ENCODE data around the gene EFNA1. TPM values are rescaled to one million over a fixed set of nuclear protein-coding genes. Genes with fewer than 3 reads are reported as not detected.

EFNA1 gene
- total and polyA plus RNA-seq, 4 donors, result 58.6 to 236 (median 179) TPM

DNA sequence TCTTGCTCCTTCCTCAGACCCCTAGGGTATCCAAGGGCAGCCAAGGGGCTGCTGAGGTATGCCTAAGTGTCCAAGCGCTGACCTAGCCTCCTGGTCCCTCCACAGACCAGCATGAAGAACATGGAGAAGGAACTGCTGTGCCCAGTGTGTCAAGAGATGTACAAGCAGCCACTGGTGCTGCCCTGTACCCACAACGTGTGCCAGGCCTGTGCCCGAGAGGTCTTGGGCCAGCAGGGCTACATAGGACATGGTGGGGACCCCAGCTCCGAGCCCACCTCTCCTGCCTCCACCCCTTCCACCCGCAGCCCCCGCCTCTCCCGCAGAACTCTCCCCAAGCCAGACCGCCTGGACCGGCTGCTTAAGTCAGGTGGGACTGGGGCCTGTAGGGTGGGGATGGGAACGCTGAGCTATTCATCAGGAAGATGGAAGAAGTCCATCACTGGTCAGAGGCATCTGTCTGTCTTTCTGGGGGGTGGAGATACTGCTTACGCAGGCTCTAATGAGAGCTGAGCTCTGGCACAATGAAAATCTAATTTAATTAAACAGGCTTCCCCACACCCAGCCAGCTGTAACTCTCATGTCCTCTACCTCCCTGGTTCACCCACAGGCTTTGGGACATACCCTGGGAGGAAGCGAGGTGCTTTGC, 47.7 kb downstream of the EFNA1 start:
- TF ChIP-seq CTCF (IDR thresholded peaks at IDR 0.05; ENCODE audit: low read depth, low read length, missing input control) (no peak), JUND (IDR thresholded peaks at IDR 0.05) (no peak), ATF3 (IDR thresholded peaks at IDR 0.05) (no peak), RXRA (IDR thresholded peaks at IDR 0.05) (no peak), GABPA (IDR thresholded peaks at IDR 0.05 in 1 of 2, conservative IDR thresholded peaks at IDR 0.05 in 1 of 2) (no peak), EGR1 (IDR thresholded peaks at IDR 0.05; ENCODE audit: low read depth in 2 of 2) (no peak), TAF1 (conservative IDR thresholded peaks at IDR 0.05) (no peak), ZBTB33 (IDR thresholded peaks at IDR 0.05) (no peak), HNF4G (IDR thresholded peaks at IDR 0.05) (no peak), FOXA2 (IDR thresholded peaks at IDR 0.05) (no peak), REST (IDR thresholded peaks at IDR 0.05) (no peak), SP1 (IDR thresholded peaks at IDR 0.05) (no peak), NR2F2 (IDR thresholded peaks at IDR 0.05) (no peak), HNF4A (conservative IDR thresholded peaks at IDR 0.05) (no peak), YY1 (IDR thresholded peaks at IDR 0.05) (no peak), FOXA1 (IDR thresholded peaks at IDR 0.05) (no peak), MAX (IDR thresholded peaks at IDR 0.05) (no peak)
- H3K9ac ChIP-seq (ENCODE audit: low read depth in 1 of 2, low read length in 2 of 2), result no peak overlapping the region
- DNase-seq (ENCODE audit: low spot score), result peak; percentile 31
- no peak overlapping the region for H3K27ac ChIP-seq (ENCODE audit: low read depth in 1 of 2, low read length in 2 of 2)
- peaks cover 0 to 10% (median 7%) of the 10 kb centered on the region in 4 donors for H3K4me1 ChIP-seq (ENCODE audit: control insufficient read depth in 4 of 4, insufficient read depth in 4 of 4, low read length in 3 of 4)
- 84% methylated on average over 12 of the region's 12 CpGs for whole genome bisulfite sequencing
- no peaks in the 10 kb centered on the region for H3K9me3 ChIP-seq (ENCODE audit: control insufficient read depth in 4 of 4, low read length in 3 of 4)
- no peak overlapping the region for H3K4me3 ChIP-seq (ENCODE audit: low read depth in 1 of 3, low read length in 3 of 3)
- peaks cover 0 to 3% (median 0%) of the 10 kb centered on the region in 4 donors for H3K27me3 ChIP-seq (ENCODE audit: control insufficient read depth in 4 of 4, insufficient read depth in 4 of 4, low read length in 3 of 4)
- peaks cover 0 to 1% (median 0%) of the 10 kb centered on the region in 4 donors for H3K36me3 ChIP-seq (ENCODE audit: control insufficient read depth in 4 of 4, insufficient read depth in 3 of 4, low read depth in 1 of 4, low read length in 3 of 4)

Data from liver (tissue), 9 donors.